Activated CD8-positive, alpha-beta T cell treated with anti-CD3 and anti-CD28 coated beads for 36 hours (primary cell): ENCODE measurements around the gene NBEAL2. TPM values are rescaled to one million over a fixed set of nuclear protein-coding genes. Genes with fewer than 3 reads are reported as not detected.

Experiments used
- ATAC-seq: fragments of 200-7000 bp; cut with Tn5 transposase; one replicate; pipeline ENCODE4 v1.10.0; 2021; ENCODE audit warnings: mild to moderate bottlenecking, moderate library complexity
- CTCF ChIA-PET: fragments of 350-600 bp; sonication (Branson Sonifier 250); formaldehyde crosslinking; loops from one replicate; lab custom pipeline; 2021; ENCODE audit warnings: antibody characterized with exemption; lab: Charles Lee
- POLR2A ChIA-PET: fragments of 350-600 bp; sonication (Branson Sonifier 250); formaldehyde crosslinking; loops from one replicate; lab custom pipeline; 2021; ENCODE audit warnings: antibody characterized with exemption; lab: Charles Lee
- DNase-seq: peaks from one replicate; pipeline ENCODE4 v3.0.0-alpha.2; 2020
- H3K27ac Mint-ChIP-seq: one replicate; pipeline ENCODE4 v1.8.0; 2021; ENCODE audit warnings: mild to moderate bottlenecking, mixed read lengths
- H3K27me3 Mint-ChIP-seq: one replicate; pipeline ENCODE4 v1.8.0; 2021; ENCODE audit warnings: mixed read lengths
- H3K36me3 Mint-ChIP-seq: one replicate; pipeline ENCODE4 v1.8.0; 2021; ENCODE audit warnings: low read depth, mixed read lengths
- H3K4me1 Mint-ChIP-seq: one replicate; pipeline ENCODE4 v1.8.0; 2021; ENCODE audit warnings: low read depth, mixed read lengths
- H3K4me3 Mint-ChIP-seq: one replicate; pipeline ENCODE4 v1.8.0; 2021; ENCODE audit warnings: mild to moderate bottlenecking, moderate library complexity, mixed read lengths
- H3K9me3 Mint-ChIP-seq: one replicate; pipeline ENCODE4 v1.8.0; 2021; ENCODE audit warnings: mixed read lengths
- CTCF ChIP-seq: fragments of 200-600 bp; IDR thresholded peaks from one replicate; pipeline ENCODE4 v1.8.0; 2022; ENCODE audit warnings: antibody characterized with exemption, mild to moderate bottlenecking
- intact Hi-C: fragments of 100-400 bp; cut with micrococcal nuclease; formaldehyde crosslinking; loops from one replicate; pipeline ENCODE4 v1.10.0; 2022
- total RNA-seq, 2 experiments: library from RNA; stranded (reverse); gene quantifications; one replicate each; pipeline ENCODE4 v1.2.3, GENCODE V29; 2021

Gene NBEAL2
- 10 to 100 TPM; 58.9 to 63.7 TPM for total RNA-seq

GRCh38 chr3:46978985-46979944 is at the start of gene NBEAL2:
Gene NBEAL2 (plus strand): TSS chr3:46979666. CDS start chr3:46979862, 196 bp downstream.
- peak; percentile 81 for ATAC-seq
- ChIA-PET CTCF (interaction anchor here (1.1 kb wide), 2 partner anchors 15 to 56 kb away, joined by 3 to 4 read pairs; no protein-coding TSS in a partner anchor), POLR2A (interaction anchor here (0.6 to 6.1 kb wide), 17 partner anchors 9 to 350 kb away, joined by 3 to 40 read pairs (median 6); no protein-coding TSS in a partner anchor)
- TF ChIP-seq CTCF = no peak
- intact Hi-C loops = no loop called here
- Mint-ChIP-seq H3K4me3 (peak within 1 kb of the TSS; percentile 90), H3K36me3 (peaks cover 18% of the 10 kb centered on the region), H3K9me3 (no peaks in the 10 kb centered on the region), H3K27me3 (no peaks in the 10 kb centered on the region), H3K27ac (peak within 1 kb of the TSS; percentile 89), H3K4me1 (peaks cover 51% of the 10 kb centered on the region)
- DNase-seq = peak; percentile 97

- Mint-ChIP-seq H3K27me3 (no peaks in the 10 kb centered on the region), H3K36me3 (peaks cover 37% of the 10 kb centered on the region), H3K4me3 (no peak overlapping the region), H3K4me1 (peaks cover 76% of the 10 kb centered on the region), H3K27ac (peak overlapping the region; percentile 80), H3K9me3 (peaks cover 5% of the 10 kb centered on the region)
- ChIA-PET CTCF (interaction anchor here (0.8 to 1.0 kb wide), 2 partner anchors 63 to 69 kb away, joined by 3 to 4 read pairs; no protein-coding TSS in a partner anchor), POLR2A (interaction anchor here (0.7 to 1.7 kb wide), 8 partner anchors 8 to 79 kb away, joined by 3 to 8 read pairs (median 4); no protein-coding TSS in a partner anchor)
- DNase-seq (no peak), ATAC-seq (no peak)
- intact Hi-C loops = no loop called here
- TF ChIP-seq CTCF = no peak
Measured at GRCh38 chr3:46930166-46930944, 49.1 kb upstream of the NBEAL2 start.

GRCh38 chr3:46930945-46931403 is 48.5 kb upstream of the NBEAL2 start:
- no peak for DNase-seq
- POLR2A ChIA-PET = interaction anchor here (1.0 to 2.4 kb wide), 8 partner anchors 10 to 78 kb away, joined by 3 to 8 read pairs (median 4); no protein-coding TSS in a partner anchor
- Mint-ChIP-seq H3K36me3 (peaks cover 38% of the 10 kb centered on the region), H3K4me3 (no peak overlapping the region), H3K9me3 (peaks cover 5% of the 10 kb centered on the region), H3K27ac (peak overlapping the region; percentile 80), H3K27me3 (no peaks in the 10 kb centered on the region), H3K4me1 (peaks cover 80% of the 10 kb centered on the region)
- no peak for ATAC-seq
- no peak for TF ChIP-seq CTCF
- intact Hi-C loops = no loop called here
- CTCF ChIA-PET = interaction anchor here (0.8 to 1.0 kb wide), 2 partner anchors 64 to 68 kb away, joined by 3 to 4 read pairs; no protein-coding TSS in a partner anchor

GRCh38 chr3:46931631-46932331 is 47.7 kb upstream of the NBEAL2 start:
- Mint-ChIP-seq H3K4me1 (peaks cover 79% of the 10 kb centered on the region), H3K4me3 (no peak overlapping the region), H3K27ac (peak overlapping the region; percentile 80), H3K9me3 (peaks cover 5% of the 10 kb centered on the region), H3K27me3 (no peaks in the 10 kb centered on the region), H3K36me3 (peaks cover 44% of the 10 kb centered on the region)
- ATAC-seq (peak; percentile 21), DNase-seq (peak; percentile 31)
- POLR2A ChIA-PET = interaction anchor here (1.0 to 2.4 kb wide), 4 partner anchors 11 to 46 kb away, joined by 3 to 8 read pairs (median 5); no protein-coding TSS in a partner anchor
- CTCF ChIA-PET = interaction anchor here (1.0 kb wide), 1 partner anchor 67 kb away, joined by 4 read pairs; no protein-coding TSS in a partner anchor
- no peak for TF ChIP-seq CTCF
- intact Hi-C loops = no loop called here
